GM12892 (cell line): ENCODE data around the gene SS18L1.
A peak's percentile ranks its signal among the peaks of the same experiment; 100 is the strongest.

Source experiments
- DNase-seq: peaks from one replicate; pipeline ENCODE4 v3.0.0; 2011; ENCODE audit not compliant: insufficient read length
- FAIRE-seq: peaks from 2 replicates; lab custom pipeline; 2011; peaks lifted over from hg19 to GRCh38; lab: Jason Lieb, UNC
- POLR2A ChIP-seq: IDR thresholded peaks from 2 replicates; pipeline ENCODE4 v1.6.1; 2011; ENCODE audit warnings: low read depth, low read length, control low read depth
- POLR2AphosphoS5 ChIP-seq: IDR thresholded peaks from 2 replicates; pipeline ENCODE4 v1.6.1; 2011; ENCODE audit warnings: low read depth, low read length, control low read depth
- TAF1 ChIP-seq: IDR thresholded peaks from 2 replicates; pipeline ENCODE4 v1.6.1; 2011; ENCODE audit warnings: low read depth, mild to moderate bottlenecking, control low read depth, low read length, borderline replicate concordance

SS18L1 gene

DNA sequence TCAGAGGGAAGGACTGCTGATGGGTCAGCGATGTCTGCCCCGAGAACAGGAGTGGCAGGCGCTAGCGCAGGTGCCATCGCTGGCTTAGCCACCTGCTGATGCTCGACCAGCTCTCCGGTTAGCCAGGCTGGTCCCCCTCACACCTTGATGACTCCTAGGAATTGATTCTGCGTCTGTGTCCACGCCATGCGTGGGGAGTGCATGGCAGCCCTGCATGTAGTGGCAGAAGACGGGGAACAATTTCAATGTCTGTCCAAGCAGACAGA is 6.7 kb downstream of the SS18L1 start:
- DNase-seq (no peak), FAIRE-seq (no peak)

DNA sequence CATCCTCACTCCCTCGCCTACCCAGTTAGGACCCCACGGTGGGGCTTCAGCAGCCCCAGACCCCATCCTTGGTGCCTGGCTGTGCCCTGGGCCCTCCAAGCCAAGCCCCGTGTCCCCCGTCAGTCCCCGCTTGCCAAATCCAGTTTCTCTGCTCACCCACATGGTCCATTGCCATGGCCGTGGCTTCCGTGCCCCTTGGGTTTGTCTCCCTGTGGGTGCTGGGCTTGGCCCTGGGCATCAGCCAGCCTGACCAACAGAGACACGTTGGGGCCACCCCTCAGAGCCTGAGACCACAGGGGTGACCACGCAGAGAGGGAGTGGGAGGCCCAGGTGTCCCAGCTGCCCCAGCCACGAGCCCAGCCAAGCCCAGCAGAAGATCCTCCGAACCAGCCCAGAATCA is 7.7 kb downstream of the SS18L1 start:
- TF ChIP-seq POLR2A (no peak), TAF1 (no peak), POLR2AphosphoS5 (no peak)
- DNase-seq (no peak), FAIRE-seq (no peak)

More for the DNA sequence above, 6.7 kb downstream of the SS18L1 start:
- TF ChIP-seq POLR2AphosphoS5, result no peak
- TF ChIP-seq TAF1, result no peak
- no peak for TF ChIP-seq POLR2A

DNA sequence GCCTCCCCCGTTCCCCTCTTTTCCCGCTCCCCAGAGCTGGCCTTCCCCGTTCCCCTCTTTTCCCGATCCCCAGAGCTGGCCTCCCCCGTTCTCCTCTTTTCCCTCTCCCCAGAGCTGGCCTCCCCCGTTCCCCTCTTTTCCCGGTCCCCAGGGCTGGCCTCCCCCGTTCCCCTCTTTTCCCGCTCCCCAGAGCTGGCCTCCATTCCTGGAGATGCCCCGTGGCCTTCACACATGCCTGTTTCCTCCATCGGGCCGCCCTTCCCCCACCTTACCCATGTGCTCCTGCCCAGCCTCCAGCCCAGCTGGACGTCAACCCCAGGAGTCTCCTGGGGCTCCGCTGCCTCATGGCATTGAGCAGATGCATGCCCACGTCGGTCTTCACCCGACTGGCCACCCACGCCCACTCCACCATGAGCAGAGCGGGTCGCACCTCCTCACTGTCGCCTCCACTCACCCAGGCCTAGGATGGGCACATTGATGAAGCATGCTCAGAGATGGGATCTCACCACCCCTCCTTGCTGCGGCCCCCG is 8.3 kb downstream of the SS18L1 start:
- no peak for TF ChIP-seq POLR2A
- no peak for TF ChIP-seq TAF1
- TF ChIP-seq POLR2AphosphoS5, result no peak
- DNase-seq (no peak), FAIRE-seq (no peak)

DNA sequence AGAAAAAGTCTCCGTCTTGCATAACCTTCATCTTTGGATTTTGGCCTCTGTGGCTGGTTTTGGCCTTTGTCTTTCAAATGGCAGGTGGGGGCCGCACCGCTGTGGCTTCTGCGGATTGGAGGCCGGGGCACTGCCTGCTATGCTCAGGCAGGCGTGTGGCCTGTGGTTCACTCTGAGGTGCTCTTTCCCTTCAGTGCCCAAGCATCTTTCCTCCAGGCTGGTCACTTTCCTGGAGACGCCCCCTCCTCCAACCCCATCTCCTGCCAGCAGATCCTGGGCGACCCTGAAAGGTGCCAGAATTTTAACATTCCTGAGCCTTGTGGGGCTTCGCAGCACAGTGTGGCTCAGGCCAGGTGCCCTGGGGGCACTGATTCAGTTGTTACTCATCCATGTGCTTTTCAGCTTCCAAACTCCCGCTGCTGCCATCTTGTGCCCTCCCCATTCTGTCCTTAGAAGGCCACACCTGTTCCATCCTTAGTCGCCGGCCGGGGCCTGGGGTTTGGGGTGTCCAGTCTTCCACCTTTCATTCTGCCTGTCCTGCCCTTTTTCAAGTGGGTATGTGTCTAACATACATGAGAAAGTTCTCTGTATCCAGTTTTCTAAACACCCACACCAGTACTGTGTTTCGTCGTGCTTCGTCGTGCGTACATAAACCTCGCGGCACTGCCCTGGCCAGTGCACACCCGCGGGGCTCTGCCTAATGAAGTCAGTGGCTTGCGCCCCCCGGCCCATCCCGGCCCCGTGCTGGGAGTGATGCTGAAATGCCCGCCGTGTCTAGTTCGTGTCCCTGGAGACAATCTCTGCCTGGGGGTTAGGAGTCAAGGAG is 12.1 kb downstream of the SS18L1 start:
- FAIRE-seq, result no peak

DNA sequence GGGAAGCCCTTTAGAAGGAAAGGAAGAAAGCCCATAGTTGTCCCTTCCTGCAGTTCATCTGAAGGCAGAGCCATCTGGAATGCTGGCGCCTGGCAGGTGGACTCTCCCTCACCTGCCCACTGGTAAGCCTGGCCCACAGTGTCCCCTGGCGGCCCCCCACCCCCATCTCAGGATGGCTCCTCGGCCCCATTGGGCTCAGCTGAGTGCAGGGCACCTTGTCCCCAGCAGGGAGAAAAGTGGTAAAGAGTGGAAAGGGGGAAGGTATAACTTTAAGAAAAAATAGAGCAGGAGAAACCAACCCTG is 12.6 kb downstream of the SS18L1 start:
- DNase-seq, result no peak
- TF ChIP-seq TAF1 (no peak), POLR2AphosphoS5 (no peak)
- FAIRE-seq, result no peak

More for the DNA sequence above, 12.1 kb downstream of the SS18L1 start:
- TF ChIP-seq POLR2A (no peak), TAF1 (no peak), POLR2AphosphoS5 (no peak)
- DNase-seq, result no peak

DNA sequence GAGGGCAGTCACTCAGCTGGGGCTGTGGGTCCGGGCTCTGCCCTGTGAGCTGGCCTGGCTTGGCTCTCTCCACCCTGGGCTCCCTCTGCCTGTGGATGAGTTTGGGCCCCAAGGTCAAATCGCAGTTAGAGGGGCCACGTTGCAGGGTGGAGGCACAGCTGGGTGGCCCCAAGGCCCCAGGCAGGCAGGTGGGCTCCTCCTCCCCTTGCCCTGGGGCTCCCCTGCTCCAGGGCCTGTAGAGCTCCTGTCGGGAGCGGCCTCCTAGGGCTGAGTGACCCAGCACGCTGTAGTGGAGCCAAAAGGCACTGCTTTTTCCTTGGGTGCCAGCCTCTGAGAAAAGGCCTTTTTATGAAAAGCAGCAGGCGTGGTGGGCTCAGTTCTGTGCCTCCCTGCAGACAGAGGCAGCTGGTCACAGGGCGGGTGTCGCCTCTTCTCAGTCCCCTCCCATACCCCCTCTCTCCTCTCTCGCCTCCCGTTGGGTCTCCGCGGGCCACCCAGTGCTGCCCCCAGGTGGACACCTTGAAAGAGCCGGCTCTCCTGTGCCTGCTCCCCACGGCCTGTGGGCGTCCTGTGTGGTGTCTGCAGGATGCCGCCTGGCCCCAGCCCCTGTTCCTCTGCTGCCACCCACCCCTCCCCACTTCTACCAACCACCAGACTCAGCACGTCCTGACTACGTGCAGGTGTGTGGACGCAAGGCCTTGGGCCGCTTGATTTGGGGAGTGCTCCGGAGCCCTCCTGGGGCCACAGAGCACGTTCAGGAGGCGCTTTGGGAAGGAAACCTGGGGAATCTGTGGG is 13.2 kb downstream of the SS18L1 start:
- FAIRE-seq (no peak), DNase-seq (peak; percentile 87)
- no peak for TF ChIP-seq POLR2A
- TF ChIP-seq TAF1, result no peak
- no peak for TF ChIP-seq POLR2AphosphoS5

DNA sequence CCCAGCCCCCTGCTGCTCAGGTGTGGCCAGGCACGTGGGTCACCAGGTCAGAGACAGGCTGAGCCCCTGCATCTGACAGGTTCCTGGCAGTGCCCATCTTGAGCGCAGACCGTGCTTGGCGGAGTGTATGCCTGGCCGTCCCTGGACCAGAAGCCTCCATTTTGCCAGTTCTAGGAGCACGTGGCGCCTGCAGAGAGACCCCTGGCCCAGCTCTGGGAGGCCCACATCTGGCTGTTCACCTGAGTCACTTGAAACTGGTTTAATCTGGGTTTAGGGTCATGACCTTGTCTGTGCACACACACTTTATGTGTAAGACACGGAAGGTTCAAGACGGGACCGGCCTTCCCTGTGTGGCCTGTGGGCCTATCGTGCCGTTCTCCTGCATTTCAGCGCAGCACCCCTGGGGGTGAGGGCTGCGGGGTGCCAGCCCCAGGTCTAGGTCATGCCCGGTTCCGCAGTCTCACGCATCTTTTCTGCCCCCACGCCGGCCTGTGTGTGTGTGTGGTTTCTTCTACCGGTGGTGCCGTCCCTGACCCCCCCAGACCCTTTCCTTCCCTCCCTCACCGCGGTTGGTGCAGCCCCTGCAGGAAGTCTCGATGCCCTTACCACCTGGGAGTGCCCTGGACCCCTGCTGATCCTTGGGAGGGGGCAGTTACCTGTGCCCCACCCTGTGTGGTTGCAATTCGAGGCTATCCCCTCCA is 14.0 kb downstream of the SS18L1 start:
- no peak for FAIRE-seq
- DNase-seq, result no peak
- TF ChIP-seq TAF1 (no peak), POLR2AphosphoS5 (no peak), POLR2A (no peak)

DNA sequence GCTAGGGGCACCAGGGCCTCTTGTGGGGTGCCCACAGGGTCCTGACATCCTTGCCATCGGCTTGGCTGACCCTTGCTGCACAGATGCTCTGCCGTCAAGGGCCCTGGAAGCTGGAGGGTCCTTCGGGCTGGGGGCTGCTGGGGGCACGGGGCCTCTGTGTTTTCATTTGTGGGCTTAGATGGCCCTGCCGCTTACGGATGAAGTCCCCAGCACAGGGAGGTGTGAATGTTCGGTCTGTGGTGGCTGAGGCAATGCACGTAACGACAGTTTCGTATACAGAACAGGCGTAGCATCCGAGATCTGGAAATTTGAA is 14.5 kb downstream of the SS18L1 start:
- FAIRE-seq, result no peak

DNA sequence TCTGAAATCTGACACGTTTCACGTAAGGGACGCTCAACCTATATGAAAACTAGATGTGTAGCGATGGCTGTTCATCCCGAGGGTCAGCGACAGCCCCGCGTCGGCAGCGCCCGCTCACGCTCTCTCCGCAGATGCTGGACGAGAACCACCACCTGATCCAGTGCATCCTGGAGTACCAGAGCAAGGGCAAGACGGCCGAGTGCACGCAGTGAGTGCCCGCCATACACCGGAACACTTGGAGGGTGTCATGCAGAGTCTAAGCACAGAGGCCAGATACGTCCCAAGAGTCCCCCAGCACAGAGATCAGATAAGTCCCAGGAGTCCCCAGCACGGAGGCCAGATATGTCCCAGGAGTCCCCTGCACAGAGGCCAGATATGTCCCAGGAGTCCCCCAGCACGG is 15.0 kb downstream of the SS18L1 start:
- no peak for FAIRE-seq
- TF ChIP-seq TAF1 (no peak), POLR2A (no peak), POLR2AphosphoS5 (no peak)
- no peak for DNase-seq

More for the DNA sequence above, 14.5 kb downstream of the SS18L1 start:
- TF ChIP-seq TAF1 (no peak), POLR2AphosphoS5 (no peak), POLR2A (no peak)
- no peak for DNase-seq

DNA sequence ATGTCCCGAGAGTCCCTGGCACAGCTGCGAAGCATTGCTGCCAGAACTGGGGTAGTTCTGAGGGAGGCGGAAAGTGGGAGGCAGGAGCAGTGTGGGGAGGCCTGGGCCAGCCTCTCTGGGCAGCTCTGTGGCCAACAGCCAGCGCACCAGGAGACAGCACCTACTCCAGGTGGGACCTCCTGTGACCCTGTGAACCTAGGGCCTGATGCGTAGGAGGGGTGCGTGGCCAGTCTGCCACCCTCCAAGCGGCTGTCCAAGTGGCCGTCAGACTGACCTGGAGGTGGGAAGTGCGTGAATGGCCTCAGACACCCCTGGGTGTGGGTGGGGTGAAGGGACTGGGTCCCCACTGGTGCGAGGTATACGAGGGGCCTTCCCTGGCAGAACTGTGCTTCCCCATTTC is 15.5 kb downstream of the SS18L1 start:
- FAIRE-seq (no peak), DNase-seq (no peak)
- TF ChIP-seq TAF1 (no peak), POLR2AphosphoS5 (no peak), POLR2A (no peak)

DNA sequence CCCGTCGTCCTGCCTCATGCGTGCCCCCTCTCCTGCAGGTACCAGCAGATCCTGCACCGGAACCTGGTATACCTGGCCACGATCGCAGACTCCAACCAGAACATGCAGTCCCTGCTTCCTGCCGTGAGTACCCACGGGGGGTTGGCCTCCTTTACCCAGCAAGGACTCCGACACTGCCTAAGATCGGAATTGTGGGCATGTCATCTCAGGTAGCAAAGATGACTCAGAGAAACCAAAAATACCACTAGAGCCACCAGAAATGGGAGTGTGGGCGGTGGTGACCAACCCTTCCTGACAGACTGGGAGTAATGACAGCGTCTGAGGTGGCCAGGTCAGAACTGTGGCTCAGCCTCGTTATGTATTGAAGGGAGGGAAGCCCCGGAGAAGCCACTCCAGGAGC is 16.3 kb downstream of the SS18L1 start:
- FAIRE-seq (peak; percentile 51), DNase-seq (peak; percentile 63)
- TF ChIP-seq POLR2A (no peak), TAF1 (no peak), POLR2AphosphoS5 (no peak)

DNA sequence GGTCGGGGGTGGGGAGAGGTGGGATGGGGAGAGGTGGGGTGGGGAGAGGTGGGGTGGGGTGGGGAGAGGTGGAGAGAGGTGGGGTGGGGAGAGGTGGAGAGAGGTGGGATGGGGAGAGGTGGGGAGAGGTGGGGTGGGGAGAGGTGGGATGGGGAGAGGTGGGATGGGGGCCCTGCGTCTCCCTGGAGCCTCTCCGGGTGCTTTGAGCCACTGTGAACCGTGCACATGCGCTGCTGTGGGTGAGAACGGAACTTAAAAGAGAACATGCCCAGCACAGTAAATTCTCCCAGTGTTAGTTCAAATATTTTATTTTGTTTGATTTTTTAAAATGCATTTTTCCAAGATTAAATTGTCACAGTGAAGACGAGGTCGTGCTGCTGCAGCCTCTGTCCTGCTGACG is 16.7 kb downstream of the SS18L1 start:
- no peak for FAIRE-seq
- DNase-seq, result no peak

More for the DNA sequence above, 16.7 kb downstream of the SS18L1 start:
- TF ChIP-seq TAF1 (no peak), POLR2A (no peak), POLR2AphosphoS5 (no peak)
